ENCODE data around the gene REEP1.

DNA sequence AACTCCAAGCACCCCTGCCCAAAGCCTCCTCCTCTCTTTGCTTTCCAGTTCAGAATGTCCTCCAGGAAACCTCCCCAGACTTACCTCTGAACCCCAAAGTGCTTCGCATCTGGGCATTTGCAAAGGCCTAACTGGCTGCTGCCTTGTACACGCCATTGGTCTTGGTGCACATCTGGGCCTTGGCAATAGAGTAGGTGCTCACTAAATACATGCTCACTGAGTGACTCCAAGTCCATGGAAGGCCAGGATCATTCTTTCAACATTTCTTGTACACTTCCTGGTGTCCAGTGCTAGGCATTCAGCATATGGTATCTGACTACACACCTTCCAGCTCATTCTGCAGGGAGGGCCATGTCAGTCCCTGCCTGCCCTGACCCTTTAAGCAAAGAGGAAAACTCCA is 109.7 kb downstream of the REEP1 start:
- TF ChIP-seq, protein P1, sequence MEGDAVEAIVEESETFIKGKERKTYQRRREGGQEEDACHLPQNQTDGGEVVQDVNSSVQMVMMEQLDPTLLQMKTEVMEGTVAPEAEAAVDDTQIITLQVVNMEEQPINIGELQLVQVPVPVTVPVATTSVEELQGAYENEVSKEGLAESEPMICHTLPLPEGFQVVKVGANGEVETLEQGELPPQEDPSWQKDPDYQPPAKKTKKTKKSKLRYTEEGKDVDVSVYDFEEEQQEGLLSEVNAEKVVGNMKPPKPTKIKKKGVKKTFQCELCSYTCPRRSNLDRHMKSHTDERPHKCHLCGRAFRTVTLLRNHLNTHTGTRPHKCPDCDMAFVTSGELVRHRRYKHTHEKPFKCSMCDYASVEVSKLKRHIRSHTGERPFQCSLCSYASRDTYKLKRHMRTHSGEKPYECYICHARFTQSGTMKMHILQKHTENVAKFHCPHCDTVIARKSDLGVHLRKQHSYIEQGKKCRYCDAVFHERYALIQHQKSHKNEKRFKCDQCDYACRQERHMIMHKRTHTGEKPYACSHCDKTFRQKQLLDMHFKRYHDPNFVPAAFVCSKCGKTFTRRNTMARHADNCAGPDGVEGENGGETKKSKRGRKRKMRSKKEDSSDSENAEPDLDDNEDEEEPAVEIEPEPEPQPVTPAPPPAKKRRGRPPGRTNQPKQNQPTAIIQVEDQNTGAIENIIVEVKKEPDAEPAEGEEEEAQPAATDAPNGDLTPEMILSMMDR (IDR thresholded peaks at IDR 0.05), result no peak
- TF ChIP-seq POLR2A (IDR thresholded peaks at IDR 0.05) (no peak), POLR2AphosphoS5 (IDR thresholded peaks at IDR 0.05) (no peak)

Data from suprapubic skin (tissue), 4 donors.